Mesenchymal stem cell (in vitro differentiated cells and primary cell): ENCODE measurements around the gene CRYGC.

ENCODE experiments used
- DNase-seq: peaks from one replicate; pipeline ENCODE4 v3.0.0-alpha.2; 2013
- H2AFZ ChIP-seq: one replicate; pipeline ENCODE4 v1.6.1; 2013; ENCODE audit warnings: low read depth, mild to moderate bottlenecking, control low read depth, inconsistent platforms, low read length, moderate library complexity
- H2AK5ac ChIP-seq: 2 replicates; pipeline ENCODE4 v1.6.1; 2013; ENCODE audit warnings: low read length, moderate library complexity, mild to moderate bottlenecking, inconsistent platforms; ENCODE audit not compliant: severe bottlenecking
- H2BK120ac ChIP-seq: one replicate; pipeline ENCODE4 v1.6.1; 2013; ENCODE audit warnings: low read depth, mild to moderate bottlenecking, inconsistent platforms, low read length, moderate library complexity
- H2BK12ac ChIP-seq, 2 experiments: one replicate each; pipeline ENCODE4 v1.6.1; 2013; ENCODE audit warnings: inconsistent platforms in 2 of 2, low read length in 2 of 2, mild to moderate bottlenecking in 2 of 2, moderate library complexity in 2 of 2, control low read depth in 1 of 2
- H2BK15ac ChIP-seq: one replicate; pipeline ENCODE4 v1.6.1; 2013; ENCODE audit warnings: mild to moderate bottlenecking, low read depth, inconsistent platforms; ENCODE audit not compliant: poor library complexity, severe bottlenecking
- H2BK5ac ChIP-seq: 2 replicates; pipeline ENCODE4 v1.6.1; 2013; ENCODE audit warnings: low read depth, mild to moderate bottlenecking, low read length, control low read depth, inconsistent platforms; ENCODE audit not compliant: poor library complexity, severe bottlenecking
- H3K14ac ChIP-seq, 2 experiments: one replicate each; pipeline ENCODE4 v1.6.1; 2013; ENCODE audit warnings: inconsistent platforms in 2 of 2, low read length in 2 of 2, control low read depth in 1 of 2, mild to moderate bottlenecking in 1 of 2, moderate library complexity in 1 of 2
- H3K18ac ChIP-seq, 2 experiments: one replicate each; pipeline ENCODE4 v1.6.1; 2013; ENCODE audit warnings: inconsistent platforms in 2 of 2, low read length in 2 of 2, control low read depth in 1 of 2, low read depth in 1 of 2, mild to moderate bottlenecking in 1 of 2
- H3K23ac ChIP-seq, 2 experiments: one replicate each; pipeline ENCODE4 v1.6.1; 2013; ENCODE audit warnings: inconsistent platforms in 2 of 2, low read length in 2 of 2, mild to moderate bottlenecking in 2 of 2, moderate library complexity in 2 of 2, control low read depth in 1 of 2
- H3K27ac ChIP-seq: 2 replicates; pipeline ENCODE4 v1.5.1; 2013; ENCODE audit warnings: mild to moderate bottlenecking, moderate library complexity, low read length, control low read depth, inconsistent platforms; ENCODE audit not compliant: poor library complexity, severe bottlenecking
- H3K27me3 ChIP-seq, 2 experiments: 2 replicates each; pipeline versions ENCODE4 v1.6.1 to v1.7.0; 2013; ENCODE audit warnings: low read length in 2 of 2, mild to moderate bottlenecking in 2 of 2, moderate library complexity in 2 of 2, control low read depth in 1 of 2, inconsistent platforms in 1 of 2; ENCODE audit not compliant: control insufficient read depth in 1 of 2, insufficient read depth in 1 of 2
- H3K36me3 ChIP-seq, 2 experiments: 2 replicates each; pipeline versions ENCODE4 v1.6.1 to v1.7.0; 2013; ENCODE audit warnings: low read length in 2 of 2, control low read depth in 1 of 2, inconsistent platforms in 1 of 2, low read depth in 1 of 2, mild to moderate bottlenecking in 1 of 2; ENCODE audit not compliant: insufficient read depth in 2 of 2, control insufficient read depth in 1 of 2
- H3K4ac ChIP-seq, 2 experiments: one replicate each; pipeline ENCODE4 v1.6.1; 2013; ENCODE audit warnings: inconsistent platforms in 2 of 2, low read length in 2 of 2, mild to moderate bottlenecking in 2 of 2, moderate library complexity in 2 of 2, control low read depth in 1 of 2, low read depth in 1 of 2
- H3K4me1 ChIP-seq: 2 replicates; pipeline ENCODE4 v1.6.1; 2013; ENCODE audit warnings: low read depth, low read length, control low read depth; ENCODE audit not compliant: control insufficient read depth, insufficient read depth
- H3K4me2 ChIP-seq: 2 replicates; pipeline ENCODE4 v1.6.1; 2013; ENCODE audit warnings: low read length, mild to moderate bottlenecking, inconsistent platforms; ENCODE audit not compliant: poor library complexity, severe bottlenecking
- H3K4me3 ChIP-seq, 2 experiments: 2 replicates each; pipeline versions ENCODE4 v1.5.1 to v1.7.0; 2013; ENCODE audit warnings: low read length in 2 of 2, mild to moderate bottlenecking in 2 of 2, control low read depth in 1 of 2, low read depth in 1 of 2; ENCODE audit not compliant: insufficient read depth in 1 of 2
- H3K79me1 ChIP-seq: replicated peaks from 2 replicates; pipeline ENCODE4 v1.6.1; 2013; ENCODE audit warnings: mild to moderate bottlenecking, control low read depth, low read length, inconsistent platforms; ENCODE audit not compliant: poor library complexity, severe bottlenecking
- H3K9ac ChIP-seq: 2 replicates; pipeline ENCODE4 v1.7.0; 2013; ENCODE audit warnings: mild to moderate bottlenecking, low read length, moderate library complexity
- H3K9me3 ChIP-seq: 2 replicates; pipeline ENCODE4 v1.7.0; 2013; ENCODE audit warnings: mild to moderate bottlenecking, low read length; ENCODE audit not compliant: control insufficient read depth
- H4K8ac ChIP-seq: one replicate; pipeline ENCODE4 v1.6.1; 2013; ENCODE audit warnings: inconsistent platforms, mild to moderate bottlenecking, low read length, moderate library complexity
- H4K91ac ChIP-seq: one replicate; pipeline ENCODE4 v1.6.1; 2013; ENCODE audit warnings: mild to moderate bottlenecking, low read length, inconsistent platforms
- WGBS: methylation state at CpG from one replicate; pipeline ENCODE4 v1.1.7; 2013; ENCODE audit warnings: mixed read lengths; 5-methylcytosine and 5-hydroxymethylcytosine counted together

Gene CRYGC

GRCh38 chr2:208136716-208137094 lies 7.1 kb upstream of the CRYGC start:
- Histone ChIP-seq H2AFZ (no peak overlapping the region), H3K27ac (no peak overlapping the region), H3K4me3 (no peak overlapping the region), H4K8ac (no peak overlapping the region), H3K27me3 (peaks cover 0 to 5% of the 10 kb centered on the region in 2 experiments), H3K23ac (no peak overlapping the region), H3K79me1 (no peaks in the 10 kb centered on the region), H2BK5ac (no peak overlapping the region), H3K14ac (no peak overlapping the region), H2BK15ac (no peak overlapping the region), H3K4me1 (no peaks in the 10 kb centered on the region), H2AK5ac (no peak overlapping the region), H2BK12ac (no peak overlapping the region), H2BK120ac (no peak overlapping the region), H3K36me3 (no peaks in the 10 kb centered on the region), H3K4me2 (no peak overlapping the region), H3K9me3 (no peaks in the 10 kb centered on the region), H3K4ac (no peak overlapping the region), H3K9ac (no peak overlapping the region), H4K91ac (no peak overlapping the region), H3K18ac (no peak overlapping the region)
- 76% methylated on average over 2 of the region's 2 CpGs for whole genome bisulfite sequencing
- DNase-seq = no peak

- no peaks in the 10 kb centered on the region for H3K79me1 ChIP-seq
- no peak overlapping the region for H2AK5ac ChIP-seq
- no peak overlapping the region for H4K8ac ChIP-seq
- H3K27ac ChIP-seq = no peak overlapping the region
- H3K27me3 ChIP-seq = peaks cover 0 to 5% of the 10 kb centered on the region in 2 experiments
- H3K4me2 ChIP-seq = no peak overlapping the region
- H3K9ac ChIP-seq = no peak overlapping the region
- no peak overlapping the region for H3K18ac ChIP-seq
- H3K4me3 ChIP-seq = no peak overlapping the region
- no peak overlapping the region for H2BK5ac ChIP-seq
- no peak overlapping the region for H2BK15ac ChIP-seq
- no peak overlapping the region for H2BK12ac ChIP-seq
- H2BK120ac ChIP-seq = no peak overlapping the region
- H3K36me3 ChIP-seq = no peaks in the 10 kb centered on the region
- no peaks in the 10 kb centered on the region for H3K9me3 ChIP-seq
- H4K91ac ChIP-seq = no peak overlapping the region
- H3K23ac ChIP-seq = no peak overlapping the region
- no peaks in the 10 kb centered on the region for H3K4me1 ChIP-seq
- no peak overlapping the region for H3K14ac ChIP-seq
- 90% methylated on average over 10 of the region's 11 CpGs for WGBS
- no peak for DNase-seq
- no peak overlapping the region for H3K4ac ChIP-seq
- H2AFZ ChIP-seq = no peak overlapping the region
These were observed 6.4 kb upstream of the CRYGC start for GRCh38 chr2:208135794-208136715.

GRCh38 chr2:208134928-208135586 lies 5.4 kb upstream of the CRYGC start:
- H3K79me1 ChIP-seq = no peaks in the 10 kb centered on the region
- no peak overlapping the region for H3K27ac ChIP-seq
- H3K4ac ChIP-seq = no peak overlapping the region
- H3K36me3 ChIP-seq = no peaks in the 10 kb centered on the region
- no peak overlapping the region for H3K14ac ChIP-seq
- H2BK15ac ChIP-seq = no peak overlapping the region
- no peak for DNase-seq
- no peak overlapping the region for H3K9ac ChIP-seq
- no peak overlapping the region for H2BK120ac ChIP-seq
- H3K4me1 ChIP-seq = no peaks in the 10 kb centered on the region
- WGBS = 72% methylated on average over 8 of the region's 8 CpGs
- H4K8ac ChIP-seq = no peak overlapping the region
- H3K9me3 ChIP-seq = no peaks in the 10 kb centered on the region
- H3K27me3 ChIP-seq = peaks cover 0 to 5% of the 10 kb centered on the region in 2 experiments
- no peak overlapping the region for H2AFZ ChIP-seq
- no peak overlapping the region for H2BK12ac ChIP-seq
- no peak overlapping the region for H3K4me2 ChIP-seq
- H2AK5ac ChIP-seq = no peak overlapping the region
- no peak overlapping the region for H2BK5ac ChIP-seq
- H3K4me3 ChIP-seq = no peak overlapping the region
- H4K91ac ChIP-seq = no peak overlapping the region
- no peak overlapping the region for H3K23ac ChIP-seq
- H3K18ac ChIP-seq = no peak overlapping the region

- no peak overlapping the region for H3K23ac ChIP-seq
- no peak overlapping the region for H3K18ac ChIP-seq
- no peak overlapping the region for H3K4ac ChIP-seq
- no peak overlapping the region for H3K4me3 ChIP-seq
- H3K27ac ChIP-seq = no peak overlapping the region
- H3K79me1 ChIP-seq = no peaks in the 10 kb centered on the region
- peaks cover 1% of the 10 kb centered on the region for H3K4me1 ChIP-seq
- H4K91ac ChIP-seq = no peak overlapping the region
- no peak overlapping the region for H4K8ac ChIP-seq
- no peak overlapping the region for H3K9ac ChIP-seq
- H3K4me2 ChIP-seq = no peak overlapping the region
- H2AK5ac ChIP-seq = no peak overlapping the region
- H2AFZ ChIP-seq = no peak overlapping the region
- no peak overlapping the region for H3K14ac ChIP-seq
- H3K36me3 ChIP-seq = no peaks in the 10 kb centered on the region
- H2BK120ac ChIP-seq = no peak overlapping the region
- peaks cover 0 to 9% of the 10 kb centered on the region in 2 experiments for H3K27me3 ChIP-seq
- H3K9me3 ChIP-seq = no peaks in the 10 kb centered on the region
- no peak overlapping the region for H2BK15ac ChIP-seq
- DNase-seq = no peak
- WGBS = 87% methylated on average over 6 of the region's 6 CpGs
- no peak overlapping the region for H2BK12ac ChIP-seq
- H2BK5ac ChIP-seq = no peak overlapping the region
These were observed 1.1 kb upstream of the CRYGC start for GRCh38 chr2:208130712-208131110.
